Prostate gland (tissue), 2 donors: ENCODE results near the gene MCEMP1.

Source experiments
- POLR2A ChIP-seq: fragments of 450-650 bp; IDR thresholded peaks from one replicate; pipeline ENCODE4 v1.6.1; 2016; ENCODE audit warnings: antibody characterized with exemption, mild to moderate bottlenecking
- TF ChIP-seq, protein P1 (sequence below), 4 experiments: fragments of 200-600 bp in 2 of 4; fragments of 450-650 bp in 2 of 4; sonication (generic) in 2 of 4; IDR thresholded peaks; 1 replicate in 3 of 4; 2 replicates in 1 of 4; pipeline ENCODE4 v1.5.1; 2016 to 2019; ENCODE audit warnings: antibody characterized with exemption in 4 of 4, mild to moderate bottlenecking in 2 of 4, moderate library complexity in 2 of 4

DNA sequence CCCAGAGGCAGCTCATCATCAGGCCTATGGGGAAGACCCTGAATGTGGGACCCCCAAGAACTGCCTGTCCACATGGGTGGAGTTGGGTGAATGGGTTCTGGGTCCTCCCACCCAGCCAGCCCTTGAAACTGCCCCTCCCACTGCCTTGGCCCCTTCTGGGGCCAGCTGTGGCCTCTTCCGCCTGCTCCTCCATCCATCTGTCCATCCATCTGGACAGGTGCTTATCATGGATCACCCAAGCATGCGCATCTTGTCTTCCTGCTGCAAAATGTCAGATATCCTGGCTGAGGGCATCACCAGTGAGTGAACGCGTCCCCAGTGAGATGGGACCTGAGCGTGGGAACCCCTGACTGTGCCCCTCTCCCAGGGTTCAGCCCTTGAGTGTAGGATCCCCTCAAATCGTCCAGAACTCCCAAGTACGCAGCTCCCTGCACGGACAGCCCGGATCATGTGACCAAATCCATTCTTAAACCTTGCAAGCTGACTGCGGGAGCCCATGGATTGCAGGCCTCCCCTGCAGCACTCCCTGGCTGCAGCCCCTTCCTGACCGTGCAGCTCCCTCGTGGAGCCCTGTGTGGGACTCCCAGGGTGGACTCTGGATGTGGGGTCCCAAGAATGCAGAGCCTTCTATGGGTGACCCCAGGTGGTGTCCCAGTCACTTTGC is 38.0 kb upstream of the MCEMP1 start:
- TF ChIP-seq, protein P1, sequence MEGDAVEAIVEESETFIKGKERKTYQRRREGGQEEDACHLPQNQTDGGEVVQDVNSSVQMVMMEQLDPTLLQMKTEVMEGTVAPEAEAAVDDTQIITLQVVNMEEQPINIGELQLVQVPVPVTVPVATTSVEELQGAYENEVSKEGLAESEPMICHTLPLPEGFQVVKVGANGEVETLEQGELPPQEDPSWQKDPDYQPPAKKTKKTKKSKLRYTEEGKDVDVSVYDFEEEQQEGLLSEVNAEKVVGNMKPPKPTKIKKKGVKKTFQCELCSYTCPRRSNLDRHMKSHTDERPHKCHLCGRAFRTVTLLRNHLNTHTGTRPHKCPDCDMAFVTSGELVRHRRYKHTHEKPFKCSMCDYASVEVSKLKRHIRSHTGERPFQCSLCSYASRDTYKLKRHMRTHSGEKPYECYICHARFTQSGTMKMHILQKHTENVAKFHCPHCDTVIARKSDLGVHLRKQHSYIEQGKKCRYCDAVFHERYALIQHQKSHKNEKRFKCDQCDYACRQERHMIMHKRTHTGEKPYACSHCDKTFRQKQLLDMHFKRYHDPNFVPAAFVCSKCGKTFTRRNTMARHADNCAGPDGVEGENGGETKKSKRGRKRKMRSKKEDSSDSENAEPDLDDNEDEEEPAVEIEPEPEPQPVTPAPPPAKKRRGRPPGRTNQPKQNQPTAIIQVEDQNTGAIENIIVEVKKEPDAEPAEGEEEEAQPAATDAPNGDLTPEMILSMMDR (IDR thresholded peaks at IDR 0.05), result no peak
- no peak for TF ChIP-seq POLR2A
